ENCODE measurements around the gene USP40. TPM values are rescaled to one million over a fixed set of nuclear protein-coding genes. Genes with fewer than 3 reads are reported as not detected.

USP40 gene
- total RNA-seq, 1 donor from 2014 or later = 19.2 TPM

DNA sequence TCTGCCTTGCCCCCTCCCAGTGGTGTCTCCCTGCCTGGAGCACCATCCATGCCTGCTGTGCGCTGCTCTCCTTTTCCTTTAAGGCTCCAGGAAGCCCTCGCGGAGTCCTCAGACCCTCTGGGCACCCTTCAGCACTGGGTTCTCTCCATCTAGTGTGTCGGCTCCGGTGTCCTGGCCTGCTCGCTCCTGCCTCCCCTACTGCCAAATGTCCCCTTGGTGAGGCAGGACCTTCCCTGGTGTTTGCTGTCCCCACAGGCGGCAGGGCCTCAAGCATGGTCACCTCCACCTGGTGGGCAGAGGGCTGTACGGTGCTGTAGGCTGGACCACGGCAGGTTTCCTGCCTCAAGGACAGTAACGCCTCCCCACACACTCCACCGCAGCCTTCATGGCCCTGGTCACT lies 122.1 kb downstream of the USP40 start:
- no peak for DNase-seq (ENCODE audit: low read depth in 2 of 2)

DNA sequence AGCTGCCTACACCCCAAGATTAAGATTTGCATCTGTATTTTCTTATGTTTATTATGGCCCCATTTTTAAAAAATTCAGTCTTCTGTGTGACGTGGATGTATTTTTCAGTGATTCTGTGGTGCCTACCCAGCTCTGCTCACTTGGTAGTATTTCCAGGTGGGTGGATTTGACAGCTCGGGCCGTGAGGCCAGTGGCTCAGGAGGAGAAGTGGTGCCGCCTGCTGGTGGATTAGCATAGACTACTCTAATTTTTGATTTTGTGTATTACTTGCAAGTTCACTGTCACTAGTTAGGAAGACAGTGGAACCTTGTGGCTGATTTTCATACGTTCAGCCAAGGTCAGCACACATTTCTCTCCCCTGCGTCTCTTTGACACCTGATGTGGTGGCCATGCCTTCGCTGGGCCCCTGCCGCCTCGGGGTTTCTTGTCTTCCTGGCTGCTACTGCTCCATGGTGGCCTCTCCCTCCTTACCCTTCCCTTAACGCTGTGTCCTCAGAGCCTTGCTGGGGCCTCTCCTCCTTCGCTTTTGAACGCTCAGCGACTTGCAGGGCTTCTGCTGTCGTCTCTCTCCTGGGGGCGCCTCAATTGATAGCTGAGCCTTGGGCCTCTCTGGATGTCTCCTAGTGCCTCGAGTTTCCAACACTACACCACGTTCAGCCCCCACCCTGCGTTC lies 122.9 kb downstream of the USP40 start:
- DNase-seq (ENCODE audit: low read depth in 2 of 2) = peak; percentile 88 to 94

DNA sequence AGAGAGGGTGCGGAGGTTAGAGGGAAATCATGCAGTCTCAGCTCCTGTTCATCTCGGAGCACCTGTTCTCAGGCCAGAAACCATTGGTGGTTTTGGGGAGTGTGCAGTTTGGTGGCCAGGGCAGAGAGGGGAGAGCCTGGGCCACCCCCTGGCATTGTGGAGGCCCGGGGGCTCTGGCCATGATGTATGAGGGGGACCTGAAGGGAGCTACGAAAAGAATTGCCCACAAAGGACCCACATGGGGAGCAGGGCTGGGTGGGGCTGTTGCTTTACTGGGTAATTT lies 124.6 kb downstream of the USP40 start:
- no peak for DNase-seq (ENCODE audit: low read depth in 2 of 2)

DNA sequence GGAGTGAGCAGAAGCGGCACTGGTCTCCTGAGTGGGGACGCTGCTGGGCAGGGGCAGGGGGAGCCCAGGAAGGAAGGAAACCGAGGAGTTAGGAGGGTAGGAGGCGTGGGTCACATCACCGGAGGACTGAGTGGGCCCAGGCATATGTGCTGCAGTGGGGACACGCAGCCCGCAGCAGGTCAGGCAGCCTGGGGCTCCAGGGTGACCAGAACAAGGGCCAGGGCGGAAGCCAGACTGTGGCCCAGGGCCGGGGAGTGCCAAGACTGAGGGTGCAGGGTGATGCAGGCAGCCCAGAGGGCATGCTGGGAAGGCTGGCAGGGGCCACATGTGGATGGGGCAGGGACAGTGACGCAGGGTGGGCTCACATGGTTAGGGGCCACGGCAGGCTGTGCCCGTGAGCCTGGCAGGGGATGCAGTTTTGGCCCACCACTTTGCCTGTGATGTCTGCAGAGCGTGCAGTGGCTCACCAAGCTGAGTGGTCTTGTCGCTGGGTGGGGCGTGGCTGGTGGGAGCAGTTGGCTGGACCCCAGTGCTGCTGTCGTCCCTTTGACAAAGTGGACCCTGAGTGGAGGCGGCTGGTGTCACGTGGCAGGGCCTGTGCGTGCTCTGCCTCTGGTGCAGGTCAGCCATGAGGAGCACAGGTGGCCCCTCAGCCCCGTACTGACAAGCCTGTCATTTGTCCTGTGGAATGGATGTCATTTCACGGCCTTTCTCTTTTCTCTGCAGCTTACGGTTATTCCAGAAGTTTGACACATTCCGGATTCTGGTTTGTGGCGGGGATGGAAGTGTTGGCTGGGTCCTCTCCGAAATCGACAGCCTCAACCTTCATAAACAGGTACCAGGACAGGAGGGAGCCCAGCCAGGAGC lies 125.2 kb downstream of the USP40 start:
- DNase-seq (ENCODE audit: low read depth in 2 of 2) = no peak

- DNase-seq (ENCODE audit: low read depth in 2 of 2) = no peak
Observed at GRCh38 chr2:233440714-233441113, 125.9 kb downstream of the USP40 start.

DNA sequence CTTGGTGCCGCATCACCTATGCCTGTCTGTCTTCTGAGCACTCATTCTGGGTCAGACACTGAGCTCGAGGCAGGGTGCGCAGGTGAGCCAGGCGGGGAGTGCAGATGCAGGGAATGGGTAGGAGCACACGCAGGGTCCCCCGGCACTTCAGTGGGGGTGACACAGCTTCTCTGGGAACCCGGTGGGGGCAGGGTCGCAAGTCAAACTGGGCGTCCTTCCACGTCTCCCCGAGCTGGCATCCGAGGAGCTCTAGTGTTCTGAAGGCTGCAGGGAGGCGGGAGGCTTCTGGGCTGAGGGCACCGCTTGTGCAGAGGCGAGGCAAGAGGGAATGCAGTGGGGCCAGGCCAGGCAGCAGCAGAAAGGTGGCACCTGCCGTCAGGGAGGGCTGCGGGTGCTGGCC lies 126.3 kb downstream of the USP40 start:
- no peak for DNase-seq (ENCODE audit: low read depth in 2 of 2)

GRCh38 chr2:233439191-233439590 lies 127.4 kb downstream of the USP40 start:
- no peak for DNase-seq (ENCODE audit: low read depth in 2 of 2)

GRCh38 chr2:233438573-233439147 lies 127.9 kb downstream of the USP40 start:
- no peak for DNase-seq (ENCODE audit: low read depth in 2 of 2)

GRCh38 chr2:233437439-233437955 lies 129.1 kb downstream of the USP40 start:
- no peak for DNase-seq (ENCODE audit: low read depth in 2 of 2)

DNA sequence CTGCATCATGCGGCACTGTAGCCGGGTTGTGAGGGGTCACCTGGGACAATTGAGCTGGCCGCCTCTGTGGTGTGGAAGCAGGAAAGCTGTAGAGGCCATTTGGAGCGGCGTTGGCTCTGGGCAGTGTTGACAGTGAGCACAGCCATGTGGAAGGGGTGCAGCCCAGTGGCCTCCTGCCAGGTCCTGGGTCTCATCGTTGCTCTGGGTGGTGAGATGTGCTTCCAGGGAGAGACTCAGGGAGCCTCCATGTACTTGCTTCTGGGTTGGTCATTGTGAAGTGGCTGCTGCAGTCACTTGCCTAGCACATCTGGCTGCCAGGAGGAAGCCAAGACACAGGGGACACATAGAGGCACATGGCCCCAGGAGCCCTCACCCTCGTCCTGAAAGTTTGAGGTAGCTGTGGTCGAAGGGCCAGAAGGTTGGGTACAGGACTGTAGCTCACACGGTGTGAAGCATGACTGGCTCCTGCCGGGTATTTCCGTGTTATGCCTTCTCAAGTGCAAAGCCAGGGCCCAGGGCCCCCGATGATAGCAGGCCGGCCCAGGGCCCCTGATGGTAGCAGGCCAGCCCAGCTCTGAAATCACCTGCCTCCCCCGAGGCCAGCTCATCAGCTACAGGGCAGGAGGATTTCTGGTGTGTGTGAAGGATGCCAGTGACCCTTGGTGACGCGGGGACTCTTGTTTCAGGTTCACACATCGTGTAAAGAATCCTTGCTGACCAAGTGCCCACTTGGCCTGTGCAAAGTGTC lies 129.7 kb downstream of the USP40 start:
- no peak for DNase-seq (ENCODE audit: low read depth in 2 of 2)

DNA sequence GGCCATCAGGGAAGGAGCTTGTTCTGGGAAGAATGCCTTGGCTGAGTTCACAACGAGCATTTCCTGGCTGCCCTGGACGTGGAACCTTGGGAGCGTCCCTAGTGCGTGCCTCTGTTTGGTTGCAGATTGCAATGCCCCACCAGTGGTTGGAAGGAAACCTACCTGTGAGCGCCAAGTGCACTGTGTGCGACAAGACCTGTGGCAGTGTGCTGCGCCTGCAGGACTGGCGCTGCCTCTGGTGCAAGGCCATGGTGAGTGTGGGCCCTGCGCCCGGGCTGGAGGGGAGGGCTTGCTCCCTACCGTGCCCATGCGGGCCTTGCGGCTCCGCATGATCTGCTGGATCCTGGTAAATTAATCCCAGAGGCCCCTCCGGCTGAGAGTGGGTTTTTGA lies 130.4 kb downstream of the USP40 start:
- DNase-seq (ENCODE audit: low read depth in 2 of 2) = no peak

- no peak for DNase-seq (ENCODE audit: low read depth in 2 of 2)
Observed at GRCh38 chr2:233435436-233436190, 131.0 kb downstream of the USP40 start.

GRCh38 chr2:233434666-233435330 lies 131.8 kb downstream of the USP40 start:
- no peak for DNase-seq (ENCODE audit: low read depth in 2 of 2)

- no peak for DNase-seq (ENCODE audit: low read depth in 2 of 2)
Observed at GRCh38 chr2:233433794-233434193, 132.8 kb downstream of the USP40 start.

DNA sequence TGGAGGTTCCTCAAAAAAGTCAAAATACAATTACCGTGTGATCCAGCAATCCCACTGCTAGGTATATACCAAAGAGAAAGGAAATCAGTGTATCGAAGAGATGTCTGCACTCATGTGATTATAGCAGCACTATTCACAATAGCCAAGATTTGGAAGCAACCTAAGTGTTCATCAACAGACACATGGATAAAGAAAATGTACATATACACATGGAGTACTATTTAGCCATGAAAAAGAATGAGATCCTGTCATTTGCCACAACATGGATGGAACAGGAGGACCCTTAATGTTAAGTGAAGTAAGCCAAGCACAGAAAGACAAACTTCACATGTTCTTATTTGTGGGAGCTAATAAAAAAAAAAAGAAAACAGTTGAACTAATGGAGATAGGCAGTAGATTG lies 133.6 kb downstream of the USP40 start:
- no peak for DNase-seq (ENCODE audit: low read depth in 2 of 2)

- no peak for DNase-seq (ENCODE audit: low read depth in 2 of 2)
Observed at GRCh38 chr2:233430651-233431050, 135.9 kb downstream of the USP40 start.

DNA sequence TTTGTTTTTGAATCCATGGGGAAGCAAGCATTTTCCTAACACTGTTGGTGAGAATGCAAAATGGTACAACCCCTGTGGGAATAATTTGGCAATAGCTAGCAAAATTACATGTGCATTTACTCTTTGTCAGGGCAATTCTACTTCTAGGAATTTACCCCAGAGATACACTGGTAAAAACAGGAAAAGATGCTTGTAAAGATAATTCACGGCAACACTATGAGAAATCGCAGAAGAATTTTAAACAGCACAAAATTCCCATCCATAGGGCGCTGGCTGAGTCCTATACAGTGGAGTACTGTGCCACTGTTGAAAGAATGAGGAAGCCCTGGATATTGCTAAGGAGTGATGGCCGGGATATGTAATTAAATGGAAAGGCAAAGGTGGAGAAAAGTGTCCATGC lies 136.5 kb downstream of the USP40 start:
- DNase-seq (ENCODE audit: low read depth in 2 of 2) = peak; percentile 52 to 53

DNA sequence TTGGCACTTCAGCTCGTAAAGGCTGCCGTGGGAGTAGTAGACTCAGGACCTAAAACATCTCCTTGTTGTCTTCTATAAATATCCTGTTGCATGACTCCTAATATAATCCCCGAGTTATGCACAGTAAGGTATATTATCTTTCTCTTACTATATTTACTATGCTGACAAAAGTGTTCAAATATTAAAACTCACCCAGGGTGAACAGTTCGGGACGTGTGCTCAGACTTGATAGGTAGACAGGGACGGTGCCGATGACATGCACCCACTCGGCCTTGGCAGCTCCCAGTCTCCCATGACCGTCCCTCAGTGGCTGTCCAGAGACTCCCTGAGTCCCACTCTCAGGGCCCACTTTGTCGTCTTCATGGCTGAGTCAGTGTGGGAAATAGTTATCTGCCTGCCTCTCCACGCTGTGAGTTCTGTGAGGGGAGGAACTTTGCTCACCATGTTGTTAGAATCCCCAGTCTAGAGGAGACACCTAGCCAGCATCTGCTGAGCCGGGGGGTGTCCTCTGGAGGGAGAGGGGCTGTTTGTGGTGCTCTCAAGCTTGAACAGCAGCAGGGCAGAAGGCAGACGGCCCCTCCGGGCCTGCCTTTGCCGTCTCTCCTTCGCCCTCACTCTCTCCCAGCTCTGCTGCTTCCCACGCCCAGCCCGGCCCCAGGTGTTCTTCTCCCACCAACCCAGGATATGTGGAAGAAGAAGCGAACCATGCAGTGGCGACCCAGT lies 137.2 kb downstream of the USP40 start:
- DNase-seq (ENCODE audit: low read depth in 2 of 2) = no peak

GRCh38 chr2:233428438-233428837 lies 138.1 kb downstream of the USP40 start:
- no peak for DNase-seq (ENCODE audit: low read depth in 2 of 2)

DNA sequence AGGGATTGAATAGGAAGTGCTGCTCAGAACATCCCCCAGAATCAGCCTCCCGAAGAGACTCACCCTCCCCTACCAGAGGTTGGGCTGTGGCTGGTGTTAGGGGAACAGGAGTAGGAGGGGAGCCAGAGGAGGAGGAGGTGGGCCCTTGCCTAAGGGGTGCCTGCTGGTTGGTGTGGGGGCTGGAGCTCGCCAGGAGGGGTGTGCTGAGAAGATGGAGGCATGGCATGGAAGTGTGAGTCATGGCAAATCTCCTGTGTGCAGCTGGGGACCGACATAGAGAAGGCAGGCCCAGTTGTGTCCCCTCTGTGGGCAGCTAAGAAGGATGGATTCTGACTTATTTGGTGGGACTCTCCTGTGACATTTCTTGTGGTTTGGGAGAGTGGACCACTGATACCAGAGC lies 138.6 kb downstream of the USP40 start:
- no peak for DNase-seq (ENCODE audit: low read depth in 2 of 2)

Measured in lung microvascular endothelial cell (primary cell).